ENCODE results near the gene PDE11A.
"Not testable (repeated sequence)": the region's sequence is repeated elsewhere in the genome, so short reads cannot be mapped to it uniquely, and the experiment has no call there.

Gene PDE11A

DNA sequence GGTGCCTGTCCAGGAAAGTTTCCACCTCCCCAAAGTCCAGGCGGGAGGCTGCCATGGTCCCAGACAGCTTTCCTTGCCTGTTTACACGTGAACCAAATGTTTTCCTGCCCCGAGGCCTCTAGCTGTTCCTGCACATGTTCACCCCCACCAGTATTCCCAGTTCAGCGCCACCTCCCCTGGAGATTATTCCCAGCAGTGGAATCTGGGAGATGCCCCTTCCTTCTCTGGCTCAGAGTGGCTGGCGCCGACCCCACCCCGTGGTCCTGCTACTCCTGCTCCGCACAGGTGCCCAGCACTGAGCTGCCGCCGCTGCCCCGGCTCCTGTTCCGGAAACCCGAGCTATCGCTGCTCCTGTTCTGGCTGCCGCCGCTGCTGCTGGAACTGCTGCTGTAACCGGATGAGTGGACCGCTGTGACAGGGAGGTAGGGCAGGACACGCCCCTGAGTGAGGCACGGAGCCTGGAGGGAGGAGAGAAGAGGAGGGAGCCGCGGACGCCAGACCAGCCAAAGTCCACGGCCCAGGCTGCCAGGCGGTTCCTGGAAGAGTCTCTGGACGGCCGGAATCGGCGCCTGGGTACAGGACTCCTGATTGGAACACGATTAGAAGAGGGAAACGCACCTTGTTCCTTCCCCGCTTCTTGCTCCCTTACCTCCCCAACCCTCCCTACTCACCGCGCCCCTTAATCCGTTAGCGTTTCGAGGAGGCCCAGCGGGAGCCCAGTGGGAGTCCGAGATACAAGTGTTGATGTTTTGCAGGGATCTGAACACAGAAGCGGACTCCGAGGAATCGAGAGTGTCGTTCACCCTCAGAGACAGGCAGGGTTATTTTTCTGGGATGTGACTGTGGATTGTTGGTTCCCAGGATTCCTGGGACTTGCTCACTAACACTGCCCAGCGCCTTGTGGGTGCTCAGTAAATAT is at the start of gene PDE11A:
Gene PDE11A (minus strand): TSS at position 395 of the 919 bp plus-strand sequence. CDS start 340 bp downstream, at position 55.
- peak; percentile 44 for DNase-seq

GRCh38 chr2:178119179-178119922 is 46.8 kb upstream of the PDE11A start:
- DNase-seq: no peak

DNA sequence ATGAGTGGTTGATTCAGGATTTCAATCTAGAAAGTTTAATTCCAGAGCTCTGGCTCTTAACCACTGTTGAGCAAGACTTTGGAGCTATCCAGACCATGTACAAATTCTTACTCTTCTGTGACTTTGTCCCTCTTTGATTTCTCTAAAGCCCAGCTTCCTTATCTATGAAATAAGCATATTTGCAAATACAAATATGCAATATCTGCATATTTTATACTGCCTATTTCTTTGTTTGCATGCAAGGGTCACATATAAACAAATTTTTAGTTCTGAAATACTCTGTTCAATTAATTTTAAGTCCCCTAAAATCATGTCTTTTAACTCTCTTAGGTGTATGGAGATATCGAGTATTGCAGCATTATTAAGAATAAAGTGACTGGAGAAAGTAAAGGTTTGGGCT is 45.1 kb upstream of the PDE11A start:
- no peak for DNase-seq

GRCh38 chr2:178115271-178115670 is 42.7 kb upstream of the PDE11A start:
- no peak for DNase-seq

- DNase-seq: no peak
Measured at GRCh38 chr2:178114462-178114861, 41.9 kb upstream of the PDE11A start.

- peak; percentile 59 for DNase-seq
Measured at GRCh38 chr2:178112202-178113152, 39.9 kb upstream of the PDE11A start, which contains the start of gene RBM45. TSS of gene RBM45 (plus strand) at chr2:178112437. CDS start at chr2:178112547, 110 bp downstream.

- no peak for DNase-seq
Measured at GRCh38 chr2:178111743-178112142, 39.2 kb upstream of the PDE11A start.

DNA sequence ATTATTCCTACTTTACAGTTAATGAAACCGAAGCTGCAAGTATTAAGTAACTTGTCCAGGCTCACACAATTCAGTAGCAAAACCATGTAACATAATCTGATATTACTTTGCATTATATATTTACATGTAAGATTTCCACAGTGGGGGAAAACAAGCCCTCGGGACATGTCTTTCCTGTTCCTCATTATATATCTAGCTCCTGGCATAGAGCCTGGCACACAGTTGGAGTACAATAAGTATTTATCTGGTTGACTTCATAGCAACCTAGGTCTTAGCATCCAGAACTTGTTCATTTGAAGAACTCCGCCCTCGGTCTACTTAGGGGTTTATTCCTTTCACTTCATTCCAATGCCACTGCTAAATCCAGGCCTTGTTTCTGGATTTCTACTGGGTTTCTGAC is 38.1 kb upstream of the PDE11A start:
- DNase-seq: no peak

- no peak for DNase-seq
Measured at GRCh38 chr2:178109813-178110212, 37.2 kb upstream of the PDE11A start.

GRCh38 chr2:178108176-178108575 is 35.6 kb upstream of the PDE11A start:
- DNase-seq: no peak

- no peak for DNase-seq
Measured at GRCh38 chr2:178106053-178106452, 33.5 kb upstream of the PDE11A start.

GRCh38 chr2:178105566-178105965 is 33.0 kb upstream of the PDE11A start:
- no peak for DNase-seq

- no peak for DNase-seq
Measured at GRCh38 chr2:178101321-178102079, 28.9 kb upstream of the PDE11A start.

DNA sequence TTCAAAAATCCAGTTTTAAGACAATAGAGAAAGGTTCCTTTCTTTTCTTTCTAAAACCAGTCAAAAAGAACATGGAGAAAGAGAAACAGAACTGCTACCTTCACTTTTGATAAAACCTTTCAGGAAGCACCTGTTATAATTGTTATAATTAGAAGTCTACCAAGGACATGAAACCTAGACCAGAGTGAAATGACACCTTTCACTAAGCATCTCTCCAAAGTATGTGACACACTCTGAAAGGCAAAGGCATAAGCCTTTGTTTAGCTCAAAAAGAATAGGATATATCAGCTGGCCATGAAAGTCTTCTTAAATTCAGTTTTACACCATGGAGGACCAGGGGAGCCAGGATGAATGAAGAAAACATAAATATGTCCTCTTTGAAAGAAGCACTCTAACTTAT is 20.9 kb upstream of the PDE11A start:
- no peak for DNase-seq

GRCh38 chr2:178088774-178089270 is 16.2 kb upstream of the PDE11A start:
- no peak for DNase-seq

DNA sequence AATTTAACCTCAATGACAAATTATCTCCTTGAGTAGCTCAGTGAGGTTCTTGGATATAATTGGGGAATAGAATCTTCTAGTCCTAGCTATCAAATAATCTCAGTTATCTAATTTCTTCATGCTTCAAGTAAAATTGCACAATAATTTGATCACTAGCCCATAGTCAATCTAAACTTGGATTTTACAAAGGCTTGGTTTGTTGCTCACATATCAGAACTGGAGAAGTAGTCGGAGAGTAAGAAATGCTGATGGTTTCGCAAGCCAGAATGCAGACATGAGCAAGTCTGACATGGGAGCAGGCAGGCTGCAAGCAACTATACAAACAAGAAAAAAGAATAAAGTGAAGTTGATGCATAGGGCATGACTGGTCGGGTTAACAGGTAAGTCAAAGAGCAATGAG is 11.7 kb upstream of the PDE11A start:
- no peak for DNase-seq

- no peak for DNase-seq
Measured at GRCh38 chr2:178082408-178083045, 9.9 kb upstream of the PDE11A start.

DNA sequence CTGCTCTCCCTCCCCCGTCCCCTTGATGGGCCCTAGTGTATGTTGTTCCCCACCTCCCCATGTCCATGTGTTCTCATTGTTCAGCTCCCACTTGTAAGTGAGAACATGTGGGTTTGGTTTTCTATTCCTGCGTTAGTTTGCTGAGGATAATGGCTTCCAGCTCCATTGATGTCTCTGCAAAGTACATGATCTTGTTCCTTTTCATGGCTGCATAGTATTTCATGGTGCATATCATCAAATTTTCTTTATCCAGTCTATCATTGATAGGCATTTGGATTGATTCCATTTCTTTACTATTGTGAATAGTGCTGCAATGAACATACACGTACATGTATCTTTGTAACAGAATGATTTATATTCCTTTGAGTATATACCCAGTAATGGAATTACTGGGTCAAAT is 6.7 kb upstream of the PDE11A start:
- not testable (repeated sequence) for DNase-seq

- DNase-seq: no peak
Measured at GRCh38 chr2:178076130-178076529, 3.6 kb upstream of the PDE11A start.

DNA sequence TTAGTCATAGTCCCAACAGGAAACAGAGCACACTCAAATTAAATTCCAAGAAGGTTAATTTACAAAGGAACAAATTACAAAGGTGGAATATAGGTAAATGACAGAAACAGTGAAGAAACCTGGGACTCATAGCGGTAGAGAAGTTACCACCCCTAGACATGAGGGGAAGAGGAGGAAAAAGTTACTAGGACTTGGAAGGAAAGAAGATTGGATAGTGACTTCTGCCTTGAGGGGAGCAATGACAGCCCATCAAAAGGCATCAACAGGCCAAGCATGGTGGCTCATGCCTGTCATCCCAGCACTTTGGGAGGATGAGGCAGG is 2.4 kb upstream of the PDE11A start:
- DNase-seq: no peak
